Muscle of arm (tissue), 12 donors: Measurements from ENCODE around the gene DENND1A. TPM values are rescaled to one million over a fixed set of nuclear protein-coding genes. Genes with fewer than 3 reads are reported as not detected.

ENCODE experiments used
- DNase-seq: peaks from one replicate; pipeline ENCODE4 v3.0.0-alpha.2; 2013
- polyA plus RNA-seq, 12 donors: library from polyadenylated mRNA; unstranded; fragments of 120-200 nt; gene quantifications; one replicate each; pipeline ENCODE4 v1.2.1, GENCODE V29; 2013; ENCODE audit not compliant: insufficient read length in 12 of 12

Gene DENND1A
- polyA plus RNA-seq, 12 donors = 12.7 to 19.4 (median 13.7) TPM; not detected in 1

GRCh38 chr9:123589361-123590239, 340.3 kb downstream of the DENND1A start:
- DNase-seq = no peak

GRCh38 chr9:123586275-123586674, 343.7 kb downstream of the DENND1A start:
- DNase-seq = no peak

- DNase-seq = no peak
These were observed 345.4 kb downstream of the DENND1A start for GRCh38 chr9:123584202-123585176.

- no peak for DNase-seq
These were observed 346.3 kb downstream of the DENND1A start for GRCh38 chr9:123583646-123584045.

- DNase-seq = no peak
These were observed 358.7 kb downstream of the DENND1A start for GRCh38 chr9:123571240-123571639.

- peak; percentile 56 for DNase-seq
These were observed 360.9 kb downstream of the DENND1A start for GRCh38 chr9:123568691-123569688.

GRCh38 chr9:123567013-123567412, 362.9 kb downstream of the DENND1A start:
- DNase-seq = no peak

GRCh38 chr9:123564652-123565051, 365.3 kb downstream of the DENND1A start:
- DNase-seq = no peak

- no peak for DNase-seq
These were observed 367.0 kb downstream of the DENND1A start for GRCh38 chr9:123562844-123563346.

- DNase-seq = no peak
These were observed 368.9 kb downstream of the DENND1A start for GRCh38 chr9:123561046-123561445.

- no peak for DNase-seq
These were observed 373.2 kb downstream of the DENND1A start for GRCh38 chr9:123556464-123557435.

GRCh38 chr9:123555646-123556045, 374.3 kb downstream of the DENND1A start:
- DNase-seq = no peak

- no peak for DNase-seq
These were observed 377.4 kb downstream of the DENND1A start for GRCh38 chr9:123552530-123552929.

GRCh38 chr9:123551734-123552133, 378.2 kb downstream of the DENND1A start:
- DNase-seq = no peak

GRCh38 chr9:123550797-123551196, 379.1 kb downstream of the DENND1A start:
- DNase-seq = no peak

- DNase-seq = no peak
These were observed 379.9 kb downstream of the DENND1A start for GRCh38 chr9:123550012-123550411.

- no peak for DNase-seq
These were observed 381.0 kb downstream of the DENND1A start for GRCh38 chr9:123548741-123549545.

- DNase-seq = peak; percentile 42
These were observed 385.7 kb downstream of the DENND1A start for GRCh38 chr9:123544007-123544827.
